NOMO-1 (cell line): ENCODE results near the gene UQCRC1.
A peak's percentile ranks its signal among the peaks of the same experiment; 100 is the strongest.
"Not testable (repeated sequence)": the region's sequence is repeated elsewhere in the genome, so short reads cannot be mapped to it uniquely, and the experiment has no call there.

Source experiments
- DNase-seq, 2 experiments: peaks; one replicate each; lab custom pipeline; 2025; ENCODE audit not compliant: unreplicated experiment in 2 of 2; lab: John Stamatoyannopoulos, UW

UQCRC1 gene

DNA sequence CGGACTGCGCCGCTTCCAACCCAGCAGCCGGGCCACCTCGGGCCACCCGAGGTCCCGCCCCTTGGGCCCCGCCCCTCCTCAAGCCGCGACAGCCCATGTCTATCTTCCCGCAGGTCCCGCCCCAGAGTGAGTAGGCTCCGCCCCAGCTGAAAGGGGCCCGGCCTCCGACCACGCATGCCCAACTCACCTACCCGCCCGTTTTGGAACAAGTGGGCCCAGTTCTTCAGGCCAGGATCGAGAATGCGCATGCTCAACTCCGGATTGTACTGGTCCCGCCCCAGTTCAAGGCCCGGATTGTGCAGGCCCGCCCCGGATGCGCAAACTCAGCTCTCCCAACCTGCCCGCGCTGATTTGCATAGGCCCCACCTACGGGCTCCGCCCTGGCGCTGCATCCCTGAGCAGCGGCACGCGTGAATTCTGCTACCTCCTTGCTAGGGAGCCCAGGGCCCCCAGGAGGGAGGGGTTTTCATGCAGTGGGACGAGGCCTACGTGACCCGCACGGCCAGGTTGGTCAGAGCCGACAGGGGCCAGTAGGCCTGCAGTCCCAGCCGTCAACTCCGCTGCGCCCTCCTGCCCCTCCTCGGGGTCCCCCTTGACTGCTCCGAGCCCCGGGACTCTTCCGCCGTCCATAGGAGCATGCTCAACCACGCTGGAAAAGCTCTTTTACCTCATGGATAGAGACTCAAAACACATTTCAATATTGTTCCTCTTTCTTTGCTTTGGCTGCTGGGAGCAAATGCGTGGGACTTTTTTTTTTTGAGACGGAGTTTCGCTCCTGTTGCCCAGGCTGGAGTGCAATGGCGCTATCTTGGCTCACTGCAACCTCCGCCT, 52.4 kb downstream of the UQCRC1 start, which contains the start of gene PFKFB4:
Gene PFKFB4, minus strand, starts transcription at position 8 of the 831 bp plus-strand sequence. CDS start 26 bp downstream, outside the sequence.
- peak; percentile 99 for DNase-seq

DNA sequence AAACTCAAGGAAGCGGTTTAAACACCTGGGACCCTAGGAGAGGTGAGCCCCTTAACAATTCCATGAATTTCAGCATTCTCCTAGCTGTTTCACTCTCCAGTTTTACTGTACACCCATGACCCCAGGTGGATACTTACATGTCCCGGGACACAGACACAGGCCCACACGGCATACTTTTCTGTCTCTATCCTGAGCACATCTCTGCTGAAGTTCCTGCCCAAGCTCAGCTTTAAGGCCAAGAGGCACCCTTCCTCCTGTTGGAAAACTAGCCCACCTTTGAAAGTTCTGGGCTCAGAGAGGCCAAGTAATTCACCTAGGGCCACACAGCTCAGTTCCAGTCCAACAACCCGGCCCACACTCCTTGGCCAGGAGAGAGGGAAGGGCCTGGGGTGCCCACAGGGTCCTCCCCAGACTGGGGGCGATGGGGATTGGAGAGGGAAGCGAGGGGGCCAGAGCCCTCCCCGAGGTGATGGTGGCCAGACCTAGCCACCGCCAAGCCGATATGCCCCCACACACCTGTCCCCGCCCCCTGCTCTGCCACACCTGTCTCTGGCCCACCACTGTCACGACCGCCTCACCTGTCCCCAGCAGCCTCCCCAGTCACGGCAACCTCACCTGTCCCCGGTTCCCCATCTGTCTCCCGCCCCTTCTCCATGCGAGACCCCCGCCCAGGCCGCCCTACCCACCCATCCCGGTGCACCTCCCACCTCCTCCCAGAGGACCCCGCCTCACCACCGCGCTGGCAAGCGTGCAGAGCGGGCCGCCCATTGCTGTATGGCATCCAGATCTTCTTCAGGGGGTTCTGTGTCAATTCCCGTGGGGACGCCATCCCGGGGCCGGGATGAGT, 53.3 kb downstream of the UQCRC1 start:
- DNase-seq, result no peak

- no peak for DNase-seq
These were observed 54.1 kb downstream of the UQCRC1 start for GRCh38 chr3:48555231-48555948.

GRCh38 chr3:48553886-48554845, 55.3 kb downstream of the UQCRC1 start:
- no peak for DNase-seq

DNA sequence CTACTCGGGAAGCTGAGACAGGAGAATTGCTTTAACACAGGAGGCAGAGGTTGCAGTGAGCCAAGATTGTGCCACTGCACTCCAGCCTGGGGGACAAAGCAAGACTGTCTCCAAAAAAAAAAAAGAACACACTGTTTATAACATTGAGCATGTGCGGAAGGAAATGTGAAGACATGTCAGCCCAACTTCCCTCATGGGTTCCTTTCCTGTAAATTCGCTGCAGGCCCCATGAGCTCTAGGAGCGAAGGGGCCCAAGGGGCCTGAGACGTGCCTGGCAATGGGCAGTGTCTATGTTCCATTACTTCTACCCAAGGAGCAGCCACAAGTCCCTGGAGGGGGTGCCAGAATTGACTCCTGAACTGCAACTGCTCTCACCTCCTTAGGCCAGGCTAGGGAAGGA, 56.1 kb downstream of the UQCRC1 start:
- DNase-seq, result no peak

DNA sequence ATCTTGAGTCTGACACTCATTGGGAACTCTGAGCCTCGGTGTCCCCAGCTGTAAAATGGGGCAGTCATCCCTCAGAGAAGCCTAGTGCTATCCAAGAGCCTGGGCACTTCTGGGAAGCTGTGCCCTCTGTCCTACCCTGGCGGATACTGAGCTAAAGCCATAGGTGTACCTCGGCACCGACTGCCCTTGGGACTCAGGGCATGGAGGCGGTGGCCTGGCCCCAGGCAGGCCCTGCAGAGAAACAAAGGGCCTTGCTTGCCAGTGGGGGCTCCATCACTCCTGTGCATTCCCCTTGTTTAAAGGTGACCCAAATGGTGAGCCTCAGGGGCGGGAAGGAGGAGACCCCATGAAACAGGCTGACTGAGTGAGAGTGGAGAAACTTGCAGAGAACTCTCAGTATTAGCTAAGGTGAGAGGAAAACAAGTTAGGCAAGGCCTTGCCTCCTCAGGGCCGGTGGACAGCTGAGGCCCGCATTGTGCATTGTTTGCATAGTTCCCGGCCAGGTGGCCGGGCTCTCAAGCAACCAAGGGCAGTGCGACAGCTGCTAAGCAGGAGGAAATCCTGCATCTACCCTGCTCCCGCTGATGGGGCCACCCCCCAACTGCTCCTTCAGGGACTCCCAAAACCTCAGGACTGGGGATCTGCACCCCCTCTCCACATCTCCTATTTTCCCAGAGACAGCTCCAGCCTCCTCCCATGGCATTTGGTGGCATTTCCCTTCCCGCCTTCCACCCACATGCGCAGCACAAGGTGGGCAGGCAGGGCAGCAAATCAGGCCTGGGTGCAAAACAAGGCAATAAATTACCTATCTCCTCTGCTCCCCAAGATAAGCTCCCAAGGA, 57.1 kb downstream of the UQCRC1 start:
- DNase-seq, result no peak

- DNase-seq, result not testable (repeated sequence)
These were observed 57.8 kb downstream of the UQCRC1 start for GRCh38 chr3:48551651-48552050.
